NB4 (cell line): ENCODE data around the gene LIF.

Experiments
- POLR2A ChIP-seq: IDR thresholded peaks from 2 replicates; pipeline ENCODE4 v1.6.1; 2011; ENCODE audit warnings: mild to moderate bottlenecking; ENCODE audit not compliant: insufficient read length; ENCODE audit errors: extremely low read depth
- TF ChIP-seq, protein P1 (sequence below): IDR thresholded peaks from one replicate; pipeline ENCODE4 v1.5.1; 2012; ENCODE audit warnings: low read depth, low read length

- TF ChIP-seq, protein P1, sequence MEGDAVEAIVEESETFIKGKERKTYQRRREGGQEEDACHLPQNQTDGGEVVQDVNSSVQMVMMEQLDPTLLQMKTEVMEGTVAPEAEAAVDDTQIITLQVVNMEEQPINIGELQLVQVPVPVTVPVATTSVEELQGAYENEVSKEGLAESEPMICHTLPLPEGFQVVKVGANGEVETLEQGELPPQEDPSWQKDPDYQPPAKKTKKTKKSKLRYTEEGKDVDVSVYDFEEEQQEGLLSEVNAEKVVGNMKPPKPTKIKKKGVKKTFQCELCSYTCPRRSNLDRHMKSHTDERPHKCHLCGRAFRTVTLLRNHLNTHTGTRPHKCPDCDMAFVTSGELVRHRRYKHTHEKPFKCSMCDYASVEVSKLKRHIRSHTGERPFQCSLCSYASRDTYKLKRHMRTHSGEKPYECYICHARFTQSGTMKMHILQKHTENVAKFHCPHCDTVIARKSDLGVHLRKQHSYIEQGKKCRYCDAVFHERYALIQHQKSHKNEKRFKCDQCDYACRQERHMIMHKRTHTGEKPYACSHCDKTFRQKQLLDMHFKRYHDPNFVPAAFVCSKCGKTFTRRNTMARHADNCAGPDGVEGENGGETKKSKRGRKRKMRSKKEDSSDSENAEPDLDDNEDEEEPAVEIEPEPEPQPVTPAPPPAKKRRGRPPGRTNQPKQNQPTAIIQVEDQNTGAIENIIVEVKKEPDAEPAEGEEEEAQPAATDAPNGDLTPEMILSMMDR: no peak
- TF ChIP-seq POLR2A: no peak
Measured at GRCh38 chr22:30293026-30293425, 46.5 kb upstream of the LIF start.
